Astrocyte (in vitro differentiated cells and primary cell): Measurements from ENCODE around the gene PJA2. TPM values are rescaled to one million over a fixed set of nuclear protein-coding genes. Genes with fewer than 3 reads are reported as not detected.

Experiments
- DNase-seq: peaks from one replicate; pipeline ENCODE4 v3.0.0-alpha.2; 2010; ENCODE audit warnings: low read depth
- FAIRE-seq: peaks from 2 replicates; lab custom pipeline; 2011; peaks lifted over from hg19 to GRCh38; lab: Jason Lieb, UNC
- H2AFZ ChIP-seq: 2 replicates; pipeline ENCODE4 v1.6.0; 2012; ENCODE audit warnings: low read depth, low read length, inconsistent platforms
- H3K27ac ChIP-seq: 2 replicates; pipeline ENCODE4 v1.5.1; 2011; ENCODE audit warnings: low read depth, low read length, inconsistent platforms
- H3K27me3 ChIP-seq: 2 replicates; pipeline ENCODE4 v1.6.0; 2011; ENCODE audit warnings: low read length, inconsistent platforms; ENCODE audit not compliant: insufficient read depth
- H3K36me3 ChIP-seq: 2 replicates; pipeline ENCODE4 v1.5.1; 2011; ENCODE audit warnings: low read length, inconsistent platforms; ENCODE audit not compliant: insufficient read depth
- H3K4me1 ChIP-seq: 2 replicates; pipeline ENCODE4 v1.5.1; 2011; ENCODE audit warnings: low read length, inconsistent platforms; ENCODE audit not compliant: insufficient read depth
- H3K4me2 ChIP-seq: 2 replicates; pipeline ENCODE4 v1.6.0; 2012; ENCODE audit warnings: low read length, inconsistent platforms
- H3K4me3 ChIP-seq: 2 replicates; pipeline ENCODE4 v1.5.1; 2011; ENCODE audit warnings: low read depth, mild to moderate bottlenecking, low read length, inconsistent platforms; ENCODE audit not compliant: insufficient read depth
- H3K79me2 ChIP-seq: 2 replicates; pipeline ENCODE4 v1.6.0; 2012; ENCODE audit warnings: mild to moderate bottlenecking, low read length, inconsistent platforms; ENCODE audit not compliant: insufficient read depth
- H3K9ac ChIP-seq: 2 replicates; pipeline ENCODE4 v1.6.0; 2012; ENCODE audit warnings: mild to moderate bottlenecking, low read length, inconsistent platforms
- H3K9me3 ChIP-seq: 2 replicates; pipeline ENCODE4 v1.5.1; 2012; ENCODE audit warnings: low read depth, mild to moderate bottlenecking, low read length, inconsistent platforms; ENCODE audit not compliant: insufficient read depth
- H4K20me1 ChIP-seq: 2 replicates; pipeline ENCODE4 v1.6.0; 2012; ENCODE audit warnings: low read length, inconsistent platforms; ENCODE audit not compliant: insufficient read depth
- H3K27ac Mint-ChIP-seq: one replicate; pipeline ENCODE4 v1.8.0; 2021; ENCODE audit warnings: mild to moderate bottlenecking, mixed read lengths; ENCODE audit not compliant: unreplicated experiment
- H3K27me3 Mint-ChIP-seq: one replicate; pipeline ENCODE4 v1.8.0; 2021; ENCODE audit warnings: low read depth, mixed read lengths; ENCODE audit not compliant: unreplicated experiment
- H3K36me3 Mint-ChIP-seq: one replicate; pipeline ENCODE4 v1.8.0; 2021; ENCODE audit warnings: low read depth, mixed read lengths; ENCODE audit not compliant: unreplicated experiment
- H3K4me1 Mint-ChIP-seq: one replicate; pipeline ENCODE4 v1.8.0; 2021; ENCODE audit warnings: low read depth, mixed read lengths; ENCODE audit not compliant: unreplicated experiment
- H3K4me3 Mint-ChIP-seq: one replicate; pipeline ENCODE4 v1.8.0; 2021; ENCODE audit warnings: mild to moderate bottlenecking, moderate library complexity, mixed read lengths; ENCODE audit not compliant: unreplicated experiment
- H3K9me3 Mint-ChIP-seq: one replicate; pipeline ENCODE4 v1.8.0; 2021; ENCODE audit warnings: mild to moderate bottlenecking, mixed read lengths; ENCODE audit not compliant: unreplicated experiment
- EZH2 ChIP-seq: IDR thresholded peaks from 2 replicates; pipeline ENCODE4 v1.6.1; 2012; ENCODE audit warnings: mild to moderate bottlenecking, low read length, inconsistent platforms; ENCODE audit not compliant: insufficient read depth
- total RNA-seq: library from RNA; stranded (reverse); gene quantifications from 2 replicates; pipeline ENCODE4 v1.2.1, GENCODE V29; 2021
- TF ChIP-seq, protein P1 (sequence below): IDR thresholded peaks from 2 replicates; pipeline ENCODE4 v1.5.1; 2011; ENCODE audit warnings: low read depth, mild to moderate bottlenecking, inconsistent platforms, low read length, moderate library complexity; ENCODE audit not compliant: insufficient read depth

Gene PJA2
- total RNA-seq, 1 donor from 2014 or later: 107 TPM

DNA sequence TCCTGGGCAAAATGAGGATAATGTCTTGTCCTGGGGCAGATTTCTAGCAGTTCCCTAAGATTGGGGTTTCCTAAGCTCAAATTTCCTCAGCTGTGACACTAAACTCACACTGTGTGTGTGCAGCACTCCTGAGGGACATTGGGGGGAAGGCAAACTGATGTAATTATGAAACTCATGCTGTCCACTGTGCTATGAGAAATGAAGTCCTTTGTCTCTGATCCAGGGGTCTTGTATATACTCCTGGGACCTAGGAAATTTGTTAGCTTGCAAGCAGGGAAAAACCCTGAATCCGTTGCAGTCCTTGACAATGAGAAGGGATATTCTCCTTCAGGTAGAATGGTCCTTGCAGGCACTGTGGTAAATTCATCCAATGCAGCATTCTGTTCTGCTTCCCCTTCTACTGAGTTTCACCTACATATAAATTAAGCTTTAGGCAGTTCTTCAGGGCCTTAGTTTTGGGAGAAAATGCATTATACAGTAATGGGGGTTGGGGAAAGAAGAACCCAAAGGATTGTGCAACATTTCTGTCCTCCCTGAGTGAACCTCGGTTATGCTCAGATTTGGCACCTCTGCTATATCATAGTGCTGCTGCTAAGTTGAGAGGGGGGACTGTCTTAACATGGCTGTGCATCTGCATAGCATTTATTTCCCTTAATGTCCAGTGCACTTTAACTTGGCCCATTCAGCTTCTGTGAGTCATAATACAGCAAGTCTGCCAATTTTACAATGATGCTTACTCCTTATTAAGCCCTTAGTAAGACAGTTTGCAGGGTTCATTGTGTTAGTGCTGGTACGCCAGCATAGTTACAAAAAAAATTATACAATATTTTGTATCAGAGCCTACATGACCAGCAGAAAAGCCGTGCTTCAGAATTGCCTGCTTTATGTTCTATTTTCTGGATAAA lies 80.2 kb downstream of the PJA2 start:
- peak overlapping the region; percentile 50 for H3K27ac Mint-ChIP-seq
- peak; percentile 73 for FAIRE-seq
- peak; percentile 87 for DNase-seq

DNA sequence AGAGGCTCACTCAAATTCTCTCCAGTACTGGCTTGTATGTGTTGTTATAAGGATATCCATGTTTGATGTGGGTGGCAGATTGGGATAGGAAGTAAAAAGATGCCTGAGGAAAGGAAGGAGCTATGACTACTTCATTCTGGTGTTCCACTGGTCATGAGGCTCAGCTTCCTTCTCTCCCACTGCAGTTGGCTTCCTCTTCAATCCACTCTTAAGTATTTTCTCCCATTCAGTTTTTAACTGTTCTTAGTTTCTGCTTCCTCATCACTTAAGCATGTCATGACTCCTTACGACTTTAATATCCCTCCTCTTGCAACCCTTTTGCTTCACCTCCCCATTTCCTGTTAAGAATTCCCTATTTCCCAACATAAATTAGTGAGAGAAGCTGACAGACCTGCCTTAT lies 81.1 kb downstream of the PJA2 start:
- DNase-seq: peak; percentile 23

More for the DNA sequence above, 80.2 kb downstream of the PJA2 start:
- no peaks in the 10 kb centered on the region for H3K27me3 Mint-ChIP-seq
- Histone ChIP-seq H3K4me1 (peaks cover 2% of the 10 kb centered on the region), H3K9ac (no peak overlapping the region), H2AFZ (no peak overlapping the region), H3K36me3 (peaks cover 5% of the 10 kb centered on the region), H3K9me3 (no peaks in the 10 kb centered on the region), H3K4me3 (no peak overlapping the region), H3K4me2 (no peak overlapping the region), H3K79me2 (no peaks in the 10 kb centered on the region), H4K20me1 (peaks cover 5% of the 10 kb centered on the region), H3K27ac (no peak overlapping the region), H3K27me3 (no peaks in the 10 kb centered on the region)
- H3K4me3 Mint-ChIP-seq: no peak overlapping the region
- H3K36me3 Mint-ChIP-seq: peaks cover 2% of the 10 kb centered on the region
- TF ChIP-seq, protein P1, sequence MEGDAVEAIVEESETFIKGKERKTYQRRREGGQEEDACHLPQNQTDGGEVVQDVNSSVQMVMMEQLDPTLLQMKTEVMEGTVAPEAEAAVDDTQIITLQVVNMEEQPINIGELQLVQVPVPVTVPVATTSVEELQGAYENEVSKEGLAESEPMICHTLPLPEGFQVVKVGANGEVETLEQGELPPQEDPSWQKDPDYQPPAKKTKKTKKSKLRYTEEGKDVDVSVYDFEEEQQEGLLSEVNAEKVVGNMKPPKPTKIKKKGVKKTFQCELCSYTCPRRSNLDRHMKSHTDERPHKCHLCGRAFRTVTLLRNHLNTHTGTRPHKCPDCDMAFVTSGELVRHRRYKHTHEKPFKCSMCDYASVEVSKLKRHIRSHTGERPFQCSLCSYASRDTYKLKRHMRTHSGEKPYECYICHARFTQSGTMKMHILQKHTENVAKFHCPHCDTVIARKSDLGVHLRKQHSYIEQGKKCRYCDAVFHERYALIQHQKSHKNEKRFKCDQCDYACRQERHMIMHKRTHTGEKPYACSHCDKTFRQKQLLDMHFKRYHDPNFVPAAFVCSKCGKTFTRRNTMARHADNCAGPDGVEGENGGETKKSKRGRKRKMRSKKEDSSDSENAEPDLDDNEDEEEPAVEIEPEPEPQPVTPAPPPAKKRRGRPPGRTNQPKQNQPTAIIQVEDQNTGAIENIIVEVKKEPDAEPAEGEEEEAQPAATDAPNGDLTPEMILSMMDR: no peak
- no peak for TF ChIP-seq EZH2
- H3K4me1 Mint-ChIP-seq: peaks cover 2% of the 10 kb centered on the region
- no peaks in the 10 kb centered on the region for H3K9me3 Mint-ChIP-seq

More for the DNA sequence above, 81.1 kb downstream of the PJA2 start:
- H3K4me2 ChIP-seq: no peak overlapping the region
- Mint-ChIP-seq H3K4me3 (no peak overlapping the region), H3K27me3 (no peaks in the 10 kb centered on the region), H3K27ac (no peak overlapping the region), H3K36me3 (peaks cover 2% of the 10 kb centered on the region), H3K4me1 (peaks cover 2% of the 10 kb centered on the region), H3K9me3 (no peaks in the 10 kb centered on the region)
- no peak for FAIRE-seq
- no peak overlapping the region for H3K4me3 ChIP-seq
- no peak for TF ChIP-seq EZH2
- TF ChIP-seq, protein P1: no peak
- H2AFZ ChIP-seq: no peak overlapping the region
- H3K4me1 ChIP-seq: peaks cover 2% of the 10 kb centered on the region
- H3K27ac ChIP-seq: no peak overlapping the region
- H3K27me3 ChIP-seq: no peaks in the 10 kb centered on the region
- H4K20me1 ChIP-seq: no peaks in the 10 kb centered on the region
- no peak overlapping the region for H3K9ac ChIP-seq
- H3K9me3 ChIP-seq: no peaks in the 10 kb centered on the region
- peaks cover 4% of the 10 kb centered on the region for H3K36me3 ChIP-seq
- H3K79me2 ChIP-seq: no peaks in the 10 kb centered on the region
